Liver (tissue), 9 donors: ENCODE results near the gene FGF1. TPM values are rescaled to one million over a fixed set of nuclear protein-coding genes. Genes with fewer than 3 reads are reported as not detected.

Experiments
- DNase-seq: peaks from one replicate; pipeline ENCODE4 v3.0.0-alpha.2; 2017; ENCODE audit warnings: low spot score
- H3K27ac ChIP-seq, 2 donors: one replicate each; pipeline ENCODE4 v1.7.0; 2013; ENCODE audit warnings: inconsistent platforms in 2 of 2, low read length in 2 of 2, control low read depth in 1 of 2, low read depth in 1 of 2, mild to moderate bottlenecking in 1 of 2
- H3K27me3 ChIP-seq, 4 donors: one replicate each; pipeline versions ENCODE4 v1.6.1 to v1.7.0; 2013; ENCODE audit warnings: low read length in 3 of 4, inconsistent platforms in 1 of 4, mild to moderate bottlenecking in 1 of 4, moderate library complexity in 1 of 4; ENCODE audit not compliant: control insufficient read depth in 4 of 4, insufficient read depth in 4 of 4
- H3K36me3 ChIP-seq, 4 donors: one replicate each; pipeline versions ENCODE4 v1.6.1 to v1.7.0; 2013; ENCODE audit warnings: low read length in 3 of 4, mild to moderate bottlenecking in 3 of 4, low read depth in 1 of 4, moderate library complexity in 1 of 4; ENCODE audit not compliant: control insufficient read depth in 4 of 4, insufficient read depth in 3 of 4
- H3K4me1 ChIP-seq, 4 donors: one replicate each; pipeline versions ENCODE4 v1.6.1 to v1.7.0; 2013; ENCODE audit warnings: low read length in 3 of 4, mild to moderate bottlenecking in 3 of 4, moderate library complexity in 1 of 4; ENCODE audit not compliant: control insufficient read depth in 4 of 4, insufficient read depth in 4 of 4
- H3K4me3 ChIP-seq, 3 donors: one replicate each; pipeline versions ENCODE4 v1.6.1 to v1.7.0; 2013; ENCODE audit warnings: low read length in 3 of 3, control low read depth in 1 of 3, low read depth in 1 of 3, mild to moderate bottlenecking in 1 of 3
- H3K9ac ChIP-seq, 2 donors: one replicate each; pipeline ENCODE4 v1.7.0; 2013; ENCODE audit warnings: low read length in 2 of 2, mild to moderate bottlenecking in 2 of 2, moderate library complexity in 2 of 2, control low read depth in 1 of 2, low read depth in 1 of 2
- H3K9me3 ChIP-seq, 4 donors: one replicate each; pipeline versions ENCODE4 v1.6.1 to v1.7.0; 2013; ENCODE audit warnings: low read length in 3 of 4; ENCODE audit not compliant: control insufficient read depth in 4 of 4
- EGR1 ChIP-seq, 2 donors: IDR thresholded peaks; 2 replicates each; pipeline ENCODE4 v1.6.1; 2016 to 2018; ENCODE audit warnings: antibody characterized with exemption in 2 of 2, low read depth in 2 of 2
- FOXA1 ChIP-seq: IDR thresholded peaks from 2 replicates; pipeline ENCODE4 v1.6.1; 2016; ENCODE audit warnings: antibody characterized with exemption
- FOXA2 ChIP-seq: IDR thresholded peaks from 2 replicates; pipeline ENCODE4 v1.6.1; 2016; ENCODE audit warnings: antibody characterized with exemption
- GABPA ChIP-seq, 2 donors: IDR thresholded peaks in 1 of 2; conservative IDR thresholded peaks in 1 of 2; 2 replicates each; pipeline ENCODE4 v1.6.1; 2016; ENCODE audit warnings: antibody characterized with exemption in 2 of 2, mild to moderate bottlenecking in 1 of 2, moderate library complexity in 1 of 2
- HNF4A ChIP-seq, 2 donors: conservative IDR thresholded peaks; 2 replicates each; pipeline ENCODE4 v1.6.1; 2016; ENCODE audit warnings: antibody characterized with exemption in 2 of 2, mild to moderate bottlenecking in 2 of 2
- JUND ChIP-seq, 2 donors: IDR thresholded peaks; 2 replicates each; pipeline ENCODE4 v1.6.1; 2016; ENCODE audit warnings: antibody characterized with exemption in 2 of 2
- NR2F2 ChIP-seq: IDR thresholded peaks from 2 replicates; pipeline ENCODE4 v1.6.1; 2016; ENCODE audit warnings: antibody characterized with exemption
- RAD21 ChIP-seq, 2 donors: IDR thresholded peaks; 2 replicates each; pipeline ENCODE4 v1.6.1; 2016; ENCODE audit warnings: antibody characterized with exemption in 2 of 2, mild to moderate bottlenecking in 2 of 2
- RXRA ChIP-seq, 2 donors: IDR thresholded peaks; 2 replicates each; pipeline ENCODE4 v1.6.1; 2017 to 2018; ENCODE audit warnings: antibody characterized with exemption in 2 of 2, mild to moderate bottlenecking in 1 of 2
- TAF1 ChIP-seq: conservative IDR thresholded peaks from 2 replicates; pipeline ENCODE4 v1.6.1; 2016; ENCODE audit warnings: antibody characterized with exemption, mild to moderate bottlenecking
- YY1 ChIP-seq: IDR thresholded peaks from 2 replicates; pipeline ENCODE4 v1.6.1; 2016; ENCODE audit warnings: antibody characterized with exemption, mild to moderate bottlenecking
- WGBS: extraction: QIAGEN DNeasy Blood & Tissue Kit; methylation state at CpG from one replicate; pipeline ENCODE4 v1.1.7; 2013; 5-methylcytosine and 5-hydroxymethylcytosine counted together
- polyA plus RNA-seq, 2 donors: library from polyadenylated mRNA; stranded (reverse) in 1 of 2; unstranded in 1 of 2; fragments of 200-250 nt in 1 of 2; fragments of >200 nt in 1 of 2; fragmentation: Nextera tagmentation in 1 of 2; extraction: Ambion mirVana in 1 of 2; gene quantifications; one replicate each; pipeline versions ENCODE4 v1.2.1 to v1.2.3, GENCODE V29; 2013 to 2015
- total RNA-seq, 2 donors: library from RNA; depleted of rRNA; stranded (reverse); fragments of >200 nt; gene quantifications; one replicate each; pipeline ENCODE4 v1.2.3, GENCODE V29; 2014
- TF ChIP-seq, protein P1 (sequence below): IDR thresholded peaks from 2 replicates; pipeline ENCODE4 v1.6.1; 2016; ENCODE audit warnings: antibody characterized with exemption
- TF ChIP-seq, protein P2 (sequence below): fragments of 150-350 bp; IDR thresholded peaks from 2 replicates; pipeline ENCODE4 v1.5.1; 2017; ENCODE audit warnings: improper control_type of control experiment, low read depth, low read length; ENCODE audit not compliant: missing input control
- TF ChIP-seq, protein P3 (sequence below): IDR thresholded peaks from 2 replicates; pipeline ENCODE4 v1.6.1; 2016; ENCODE audit warnings: antibody characterized with exemption
- TF ChIP-seq, protein P4 (sequence below): IDR thresholded peaks from 2 replicates; pipeline ENCODE4 v1.6.1; 2016; ENCODE audit warnings: antibody characterized with exemption, mild to moderate bottlenecking
- donor health status: healthy.
- donor health status: healthy.
- donor health status: healthy.
- donor health status: healthy.
- donor health status: healthy.

The FGF1 gene
- total and polyA plus RNA-seq, 4 donors: 0.05 to 0.25 (median 0.16) TPM

DNA sequence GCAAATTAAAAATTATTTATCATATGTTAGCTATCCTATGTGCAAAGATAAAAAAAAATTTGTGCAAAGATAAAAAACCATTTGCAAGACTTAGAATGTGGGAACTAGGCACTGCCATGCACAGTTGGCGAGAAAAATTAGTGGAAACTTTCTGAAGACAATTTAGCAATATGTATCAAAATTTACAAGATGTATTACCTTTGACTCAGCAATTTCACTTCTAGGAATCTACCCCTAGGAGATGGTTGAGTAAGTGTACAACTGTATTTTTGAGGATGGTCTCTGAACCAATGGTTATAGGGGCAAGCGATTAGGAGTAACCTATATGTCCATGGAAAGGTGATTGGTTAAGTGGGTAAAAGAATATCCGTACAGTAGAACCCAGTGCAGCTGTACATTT, 88.9 kb downstream of the FGF1 start:
- TF ChIP-seq EGR1 (IDR thresholded peaks at IDR 0.05; ENCODE audit: low read depth in 2 of 2) (no peak), RXRA (IDR thresholded peaks at IDR 0.05) (no peak), JUND (IDR thresholded peaks at IDR 0.05) (no peak), YY1 (no peak), GABPA (IDR thresholded peaks at IDR 0.05 in 1 of 2, conservative IDR thresholded peaks at IDR 0.05 in 1 of 2) (no peak), NR2F2 (no peak)
- TF ChIP-seq, protein P1, sequence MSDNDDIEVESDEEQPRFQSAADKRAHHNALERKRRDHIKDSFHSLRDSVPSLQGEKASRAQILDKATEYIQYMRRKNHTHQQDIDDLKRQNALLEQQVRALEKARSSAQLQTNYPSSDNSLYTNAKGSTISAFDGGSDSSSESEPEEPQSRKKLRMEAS: no peak
- WGBS: 96% methylated on average over 3 of the region's 3 CpGs
- H3K4me1 ChIP-seq: peaks cover 0 to 10% (median 2%) of the 10 kb centered on the region in 4 donors
- no peak overlapping the region for H3K27ac ChIP-seq
- H3K36me3 ChIP-seq: no peaks in the 10 kb centered on the region
- no peak for DNase-seq
- no peaks in the 10 kb centered on the region for H3K9me3 ChIP-seq
- H3K27me3 ChIP-seq: no peaks in the 10 kb centered on the region
- H3K9ac ChIP-seq: no peak overlapping the region
- H3K4me3 ChIP-seq: no peak overlapping the region

DNA sequence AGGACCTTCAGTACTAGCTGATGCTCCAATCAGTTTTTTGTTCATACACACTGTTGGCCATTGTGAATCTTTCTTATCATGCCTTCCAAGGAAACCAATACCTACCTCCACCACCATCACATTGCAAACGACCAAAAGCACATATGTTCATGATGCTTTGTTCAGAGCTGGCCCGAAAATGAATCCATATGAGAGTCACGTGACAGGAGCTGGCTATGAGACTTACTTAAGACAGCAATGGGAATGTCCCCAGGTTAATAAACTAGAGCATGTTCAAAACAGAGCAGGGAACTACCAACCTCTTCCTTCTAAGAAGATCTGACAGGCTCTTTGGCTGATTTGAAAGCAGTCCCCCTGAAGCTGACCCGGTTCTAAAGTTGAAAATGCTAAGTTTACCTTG, 93.5 kb downstream of the FGF1 start:
- Histone ChIP-seq H3K9me3 (no peaks in the 10 kb centered on the region), H3K9ac (no peak overlapping the region), H3K27ac (no peak overlapping the region), H3K27me3 (no peaks in the 10 kb centered on the region), H3K36me3 (no peaks in the 10 kb centered on the region), H3K4me1 (no peaks in the 10 kb centered on the region), H3K4me3 (no peak overlapping the region)
- 87% methylated on average over 4 of the region's 4 CpGs for WGBS
- no peak for DNase-seq
- TF ChIP-seq, protein P1: no peak
- TF ChIP-seq FOXA1 (no peak), TAF1 (no peak), JUND (IDR thresholded peaks at IDR 0.05) (no peak), FOXA2 (no peak), RAD21 (IDR thresholded peaks at IDR 0.05) (no peak), GABPA (IDR thresholded peaks at IDR 0.05 in 1 of 2, conservative IDR thresholded peaks at IDR 0.05 in 1 of 2) (no peak), HNF4A (conservative IDR thresholded peaks at IDR 0.05) (no peak), RXRA (IDR thresholded peaks at IDR 0.05) (no peak), EGR1 (IDR thresholded peaks at IDR 0.05; ENCODE audit: low read depth in 2 of 2) (no peak), NR2F2 (no peak)
- TF ChIP-seq, protein P2, sequence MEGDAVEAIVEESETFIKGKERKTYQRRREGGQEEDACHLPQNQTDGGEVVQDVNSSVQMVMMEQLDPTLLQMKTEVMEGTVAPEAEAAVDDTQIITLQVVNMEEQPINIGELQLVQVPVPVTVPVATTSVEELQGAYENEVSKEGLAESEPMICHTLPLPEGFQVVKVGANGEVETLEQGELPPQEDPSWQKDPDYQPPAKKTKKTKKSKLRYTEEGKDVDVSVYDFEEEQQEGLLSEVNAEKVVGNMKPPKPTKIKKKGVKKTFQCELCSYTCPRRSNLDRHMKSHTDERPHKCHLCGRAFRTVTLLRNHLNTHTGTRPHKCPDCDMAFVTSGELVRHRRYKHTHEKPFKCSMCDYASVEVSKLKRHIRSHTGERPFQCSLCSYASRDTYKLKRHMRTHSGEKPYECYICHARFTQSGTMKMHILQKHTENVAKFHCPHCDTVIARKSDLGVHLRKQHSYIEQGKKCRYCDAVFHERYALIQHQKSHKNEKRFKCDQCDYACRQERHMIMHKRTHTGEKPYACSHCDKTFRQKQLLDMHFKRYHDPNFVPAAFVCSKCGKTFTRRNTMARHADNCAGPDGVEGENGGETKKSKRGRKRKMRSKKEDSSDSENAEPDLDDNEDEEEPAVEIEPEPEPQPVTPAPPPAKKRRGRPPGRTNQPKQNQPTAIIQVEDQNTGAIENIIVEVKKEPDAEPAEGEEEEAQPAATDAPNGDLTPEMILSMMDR: no peak
- TF ChIP-seq, protein P3, sequence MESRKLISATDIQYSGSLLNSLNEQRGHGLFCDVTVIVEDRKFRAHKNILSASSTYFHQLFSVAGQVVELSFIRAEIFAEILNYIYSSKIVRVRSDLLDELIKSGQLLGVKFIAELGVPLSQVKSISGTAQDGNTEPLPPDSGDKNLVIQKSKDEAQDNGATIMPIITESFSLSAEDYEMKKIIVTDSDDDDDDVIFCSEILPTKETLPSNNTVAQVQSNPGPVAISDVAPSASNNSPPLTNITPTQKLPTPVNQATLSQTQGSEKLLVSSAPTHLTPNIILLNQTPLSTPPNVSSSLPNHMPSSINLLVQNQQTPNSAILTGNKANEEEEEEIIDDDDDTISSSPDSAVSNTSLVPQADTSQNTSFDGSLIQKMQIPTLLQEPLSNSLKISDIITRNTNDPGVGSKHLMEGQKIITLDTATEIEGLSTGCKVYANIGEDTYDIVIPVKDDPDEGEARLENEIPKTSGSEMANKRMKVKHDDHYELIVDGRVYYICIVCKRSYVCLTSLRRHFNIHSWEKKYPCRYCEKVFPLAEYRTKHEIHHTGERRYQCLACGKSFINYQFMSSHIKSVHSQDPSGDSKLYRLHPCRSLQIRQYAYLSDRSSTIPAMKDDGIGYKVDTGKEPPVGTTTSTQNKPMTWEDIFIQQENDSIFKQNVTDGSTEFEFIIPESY: no peak
- TF ChIP-seq, protein P4, sequence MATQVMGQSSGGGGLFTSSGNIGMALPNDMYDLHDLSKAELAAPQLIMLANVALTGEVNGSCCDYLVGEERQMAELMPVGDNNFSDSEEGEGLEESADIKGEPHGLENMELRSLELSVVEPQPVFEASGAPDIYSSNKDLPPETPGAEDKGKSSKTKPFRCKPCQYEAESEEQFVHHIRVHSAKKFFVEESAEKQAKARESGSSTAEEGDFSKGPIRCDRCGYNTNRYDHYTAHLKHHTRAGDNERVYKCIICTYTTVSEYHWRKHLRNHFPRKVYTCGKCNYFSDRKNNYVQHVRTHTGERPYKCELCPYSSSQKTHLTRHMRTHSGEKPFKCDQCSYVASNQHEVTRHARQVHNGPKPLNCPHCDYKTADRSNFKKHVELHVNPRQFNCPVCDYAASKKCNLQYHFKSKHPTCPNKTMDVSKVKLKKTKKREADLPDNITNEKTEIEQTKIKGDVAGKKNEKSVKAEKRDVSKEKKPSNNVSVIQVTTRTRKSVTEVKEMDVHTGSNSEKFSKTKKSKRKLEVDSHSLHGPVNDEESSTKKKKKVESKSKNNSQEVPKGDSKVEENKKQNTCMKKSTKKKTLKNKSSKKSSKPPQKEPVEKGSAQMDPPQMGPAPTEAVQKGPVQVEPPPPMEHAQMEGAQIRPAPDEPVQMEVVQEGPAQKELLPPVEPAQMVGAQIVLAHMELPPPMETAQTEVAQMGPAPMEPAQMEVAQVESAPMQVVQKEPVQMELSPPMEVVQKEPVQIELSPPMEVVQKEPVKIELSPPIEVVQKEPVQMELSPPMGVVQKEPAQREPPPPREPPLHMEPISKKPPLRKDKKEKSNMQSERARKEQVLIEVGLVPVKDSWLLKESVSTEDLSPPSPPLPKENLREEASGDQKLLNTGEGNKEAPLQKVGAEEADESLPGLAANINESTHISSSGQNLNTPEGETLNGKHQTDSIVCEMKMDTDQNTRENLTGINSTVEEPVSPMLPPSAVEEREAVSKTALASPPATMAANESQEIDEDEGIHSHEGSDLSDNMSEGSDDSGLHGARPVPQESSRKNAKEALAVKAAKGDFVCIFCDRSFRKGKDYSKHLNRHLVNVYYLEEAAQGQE: no peak
